ENCODE measurements around the gene CDC42EP1.

DNA sequence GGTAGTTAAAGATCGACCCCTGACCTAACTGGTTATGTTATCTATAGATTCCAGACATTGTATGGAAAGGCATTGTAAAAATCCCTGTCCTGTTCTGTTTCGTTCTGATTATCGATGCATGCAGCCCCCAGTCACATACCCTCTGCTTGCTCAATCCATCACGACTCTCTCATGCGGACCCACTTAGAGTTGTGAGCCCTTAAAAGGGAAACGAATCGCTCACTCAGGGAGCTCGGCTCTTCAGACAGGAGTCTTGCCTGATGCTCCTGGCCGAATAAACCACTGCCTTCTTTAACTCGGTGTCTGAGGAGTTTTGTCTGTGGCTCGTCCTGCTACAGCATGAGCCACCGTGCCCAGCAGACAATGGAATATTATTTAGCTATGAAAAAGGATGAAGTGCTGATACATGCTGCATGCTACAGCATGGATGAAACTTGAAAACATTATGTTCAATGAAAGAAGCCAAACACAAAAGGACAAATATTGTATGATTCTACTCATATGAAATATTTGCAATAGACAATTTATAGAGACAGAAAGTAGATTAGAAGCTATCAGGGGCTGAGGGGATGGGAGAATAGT is 31.6 kb downstream of the CDC42EP1 start:
- TF ChIP-seq, protein P1, sequence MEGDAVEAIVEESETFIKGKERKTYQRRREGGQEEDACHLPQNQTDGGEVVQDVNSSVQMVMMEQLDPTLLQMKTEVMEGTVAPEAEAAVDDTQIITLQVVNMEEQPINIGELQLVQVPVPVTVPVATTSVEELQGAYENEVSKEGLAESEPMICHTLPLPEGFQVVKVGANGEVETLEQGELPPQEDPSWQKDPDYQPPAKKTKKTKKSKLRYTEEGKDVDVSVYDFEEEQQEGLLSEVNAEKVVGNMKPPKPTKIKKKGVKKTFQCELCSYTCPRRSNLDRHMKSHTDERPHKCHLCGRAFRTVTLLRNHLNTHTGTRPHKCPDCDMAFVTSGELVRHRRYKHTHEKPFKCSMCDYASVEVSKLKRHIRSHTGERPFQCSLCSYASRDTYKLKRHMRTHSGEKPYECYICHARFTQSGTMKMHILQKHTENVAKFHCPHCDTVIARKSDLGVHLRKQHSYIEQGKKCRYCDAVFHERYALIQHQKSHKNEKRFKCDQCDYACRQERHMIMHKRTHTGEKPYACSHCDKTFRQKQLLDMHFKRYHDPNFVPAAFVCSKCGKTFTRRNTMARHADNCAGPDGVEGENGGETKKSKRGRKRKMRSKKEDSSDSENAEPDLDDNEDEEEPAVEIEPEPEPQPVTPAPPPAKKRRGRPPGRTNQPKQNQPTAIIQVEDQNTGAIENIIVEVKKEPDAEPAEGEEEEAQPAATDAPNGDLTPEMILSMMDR (IDR thresholded peaks at IDR 0.05) = no peak
- no peak for TF ChIP-seq POLR2A (IDR thresholded peaks at IDR 0.05)

Data from Peyer's patch (tissue), 4 donors.